Endothelial cell of hepatic sinusoid (primary cell): ENCODE data around the gene CMTM2.

Source experiments
- in situ Hi-C: cut with HindIII; loops from 2 replicates; pipeline ENCODE4 v1.10.0; 2017; ENCODE audit warnings: low sequenced_read_pairs

CMTM2 gene

GRCh38 chr16:66604376-66605176, 25.3 kb downstream of the CMTM2 start, which contains the start of gene CMTM3:
CMTM3 (plus strand) TSS chr16:66604704; CDS start chr16:66604806, 102 bp downstream.
- in situ Hi-C loops: no loop called here

- in situ Hi-C loops: no loop called here
These were observed 26.1 kb downstream of the CMTM2 start for GRCh38 chr16:66605177-66605978.

- in situ Hi-C loops: no loop called here
These were observed 26.9 kb downstream of the CMTM2 start for GRCh38 chr16:66605979-66606751.

GRCh38 chr16:66608241-66609138, 29.2 kb downstream of the CMTM2 start:
- in situ Hi-C loops: no loop called here

GRCh38 chr16:66609139-66609510, 29.9 kb downstream of the CMTM2 start:
- in situ Hi-C loops: no loop called here

GRCh38 chr16:66610111-66610820, 31.0 kb downstream of the CMTM2 start:
- in situ Hi-C loops: loop anchor here (5.0 kb wide), 1 partner anchor 38 kb away; no protein-coding TSS in a partner anchor

- in situ Hi-C loops: loop anchor here (5.0 kb wide), 1 partner anchor 40 kb away; no protein-coding TSS in a partner anchor
These were observed 32.6 kb downstream of the CMTM2 start for GRCh38 chr16:66611911-66612310.

GRCh38 chr16:66612422-66612821, 33.2 kb downstream of the CMTM2 start:
- in situ Hi-C loops: loop anchor here (5.0 kb wide), 1 partner anchor 40 kb away; no protein-coding TSS in a partner anchor

- in situ Hi-C loops: loop anchor here (5.0 kb wide), 1 partner anchor 42 kb away; no protein-coding TSS in a partner anchor
These were observed 35.0 kb downstream of the CMTM2 start for GRCh38 chr16:66614161-66614802.

GRCh38 chr16:66616169-66616568, 36.9 kb downstream of the CMTM2 start:
- in situ Hi-C loops: no loop called here

- in situ Hi-C loops: no loop called here
These were observed 37.3 kb downstream of the CMTM2 start for GRCh38 chr16:66616592-66616991.

- in situ Hi-C loops: no loop called here
These were observed 37.8 kb downstream of the CMTM2 start for GRCh38 chr16:66617010-66617434.

GRCh38 chr16:66617728-66618127, 38.5 kb downstream of the CMTM2 start:
- in situ Hi-C loops: no loop called here

- in situ Hi-C loops: no loop called here
These were observed 39.5 kb downstream of the CMTM2 start for GRCh38 chr16:66618588-66619375.

GRCh38 chr16:66619534-66620428, 40.5 kb downstream of the CMTM2 start:
- in situ Hi-C loops: no loop called here

- in situ Hi-C loops: no loop called here
These were observed 41.1 kb downstream of the CMTM2 start for GRCh38 chr16:66620429-66620795.

GRCh38 chr16:66621973-66622372, 42.7 kb downstream of the CMTM2 start:
- in situ Hi-C loops: no loop called here
